Stomach (tissue), 4 donors: ENCODE measurements around the gene KRTAP5-7.

Experiments
- CTCF ChIP-seq, 7 experiments: fragments of 450-650 bp in 4 of 7; fragments of 200-600 bp in 3 of 7; sonication (generic) in 3 of 7; IDR thresholded peaks; one replicate each; pipeline ENCODE4 v1.5.1; 2016 to 2019; ENCODE audit warnings: antibody characterized with exemption in 7 of 7, control low read depth in 2 of 7, mild to moderate bottlenecking in 1 of 7
- EP300 ChIP-seq: sonication (generic); formaldehyde crosslinking; IDR thresholded peaks from one replicate; pipeline ENCODE4 v1.6.1; 2017; ENCODE audit warnings: antibody characterized with exemption
- POLR2A ChIP-seq, 4 donors: fragments of 450-650 bp; IDR thresholded peaks; one replicate each; pipeline ENCODE4 v1.6.1; 2016; ENCODE audit warnings: antibody characterized with exemption in 4 of 4, control low read depth in 2 of 4, mild to moderate bottlenecking in 1 of 4, moderate library complexity in 1 of 4
- POLR2AphosphoS5 ChIP-seq, 3 donors: sonication (generic); formaldehyde crosslinking; IDR thresholded peaks; one replicate each; pipeline ENCODE4 v1.6.1; 2016; ENCODE audit warnings: antibody characterized with exemption in 3 of 3

GRCh38 chr11:71564430-71564829, 37.4 kb downstream of the KRTAP5-7 start:
- TF ChIP-seq POLR2A (IDR thresholded peaks at IDR 0.05), result no peak
- no peak for TF ChIP-seq CTCF (IDR thresholded peaks at IDR 0.05)
- TF ChIP-seq POLR2AphosphoS5 (IDR thresholded peaks at IDR 0.05), result no peak
- TF ChIP-seq EP300, result no peak
